ENCODE results near the gene TEAD2.

- no peak for TF ChIP-seq CTCF (IDR thresholded peaks at IDR 0.05; ENCODE audit: insufficient read depth, low read depth, low read length)
- no peak for TF ChIP-seq EZH2 (IDR thresholded peaks at IDR 0.05; ENCODE audit: insufficient read depth, low read length)
Observed at GRCh38 chr19:49318296-49318695, 43.9 kb downstream of the TEAD2 start.
